C4-2B (cell line): Measurements from ENCODE around the gene EZH1.
A peak's percentile ranks its signal among the peaks of the same experiment; 100 is the strongest.
"Not testable (repeated sequence)": the region's sequence is repeated elsewhere in the genome, so short reads cannot be mapped to it uniquely, and the experiment has no call there.

Experiments used
- H3K27ac ChIP-seq: fragments of 450-650 bp; 2 replicates; pipeline ENCODE4 v1.5.1; 2017
- ZFX ChIP-seq: fragments of 450-650 bp; IDR thresholded peaks from 2 replicates; pipeline ENCODE4 v1.6.1; 2017
- TF ChIP-seq, protein P1 (sequence below): fragments of 450-650 bp; conservative IDR thresholded peaks from 2 replicates; pipeline ENCODE4 v1.5.1; 2017; ENCODE audit warnings: mild to moderate bottlenecking

Gene EZH1

DNA sequence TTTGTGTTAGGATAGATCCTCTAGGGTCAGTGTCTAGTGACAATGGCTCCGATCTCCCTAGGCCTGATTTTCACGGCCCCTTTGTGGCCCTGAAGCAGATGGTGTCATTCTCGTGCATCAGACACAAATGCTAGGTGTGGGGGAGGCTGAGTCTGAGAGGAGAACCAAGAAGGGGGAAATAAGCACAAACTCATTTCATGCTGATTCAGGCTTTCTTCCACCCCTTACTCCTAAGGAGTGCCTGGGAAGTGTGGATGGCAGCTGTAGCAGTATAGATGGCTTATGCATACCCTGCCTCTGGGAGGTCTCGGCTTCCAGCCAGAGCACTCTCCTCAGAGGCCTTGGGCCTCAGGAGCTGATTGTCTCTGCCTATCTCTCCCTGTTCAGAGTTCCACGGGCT is 33.7 kb upstream of the EZH1 start:
- TF ChIP-seq, protein P1, sequence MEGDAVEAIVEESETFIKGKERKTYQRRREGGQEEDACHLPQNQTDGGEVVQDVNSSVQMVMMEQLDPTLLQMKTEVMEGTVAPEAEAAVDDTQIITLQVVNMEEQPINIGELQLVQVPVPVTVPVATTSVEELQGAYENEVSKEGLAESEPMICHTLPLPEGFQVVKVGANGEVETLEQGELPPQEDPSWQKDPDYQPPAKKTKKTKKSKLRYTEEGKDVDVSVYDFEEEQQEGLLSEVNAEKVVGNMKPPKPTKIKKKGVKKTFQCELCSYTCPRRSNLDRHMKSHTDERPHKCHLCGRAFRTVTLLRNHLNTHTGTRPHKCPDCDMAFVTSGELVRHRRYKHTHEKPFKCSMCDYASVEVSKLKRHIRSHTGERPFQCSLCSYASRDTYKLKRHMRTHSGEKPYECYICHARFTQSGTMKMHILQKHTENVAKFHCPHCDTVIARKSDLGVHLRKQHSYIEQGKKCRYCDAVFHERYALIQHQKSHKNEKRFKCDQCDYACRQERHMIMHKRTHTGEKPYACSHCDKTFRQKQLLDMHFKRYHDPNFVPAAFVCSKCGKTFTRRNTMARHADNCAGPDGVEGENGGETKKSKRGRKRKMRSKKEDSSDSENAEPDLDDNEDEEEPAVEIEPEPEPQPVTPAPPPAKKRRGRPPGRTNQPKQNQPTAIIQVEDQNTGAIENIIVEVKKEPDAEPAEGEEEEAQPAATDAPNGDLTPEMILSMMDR = no peak
- TF ChIP-seq ZFX = no peak
- H3K27ac ChIP-seq = no peak overlapping the region

DNA sequence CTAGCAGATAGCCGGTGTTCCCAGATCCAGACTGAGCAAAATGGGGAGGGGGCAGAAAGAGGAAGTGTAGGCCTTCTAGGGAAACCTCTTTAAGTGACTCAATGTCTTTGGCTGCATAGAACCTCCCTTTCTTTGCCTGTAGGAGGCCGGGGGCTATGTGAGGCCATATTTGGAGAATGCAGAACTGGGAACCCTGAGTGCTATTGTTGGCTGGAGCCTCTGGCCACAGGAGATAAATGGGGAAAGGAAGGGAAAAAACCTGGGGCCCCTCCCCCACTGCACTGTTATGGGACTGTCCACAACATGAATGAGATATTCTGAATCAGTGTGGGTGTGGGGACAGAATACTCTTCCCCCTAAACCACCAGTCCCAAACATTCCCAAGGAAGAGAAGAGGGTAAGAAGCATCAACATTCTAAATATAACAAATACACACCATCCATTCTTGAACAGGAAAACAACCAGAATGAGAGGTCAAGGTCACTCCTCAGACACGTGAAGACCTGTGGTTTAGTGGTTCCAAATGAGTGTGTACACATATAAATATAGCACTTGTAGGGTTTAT is 30.8 kb upstream of the EZH1 start:
- no peak overlapping the region for H3K27ac ChIP-seq
- TF ChIP-seq, protein P1 = no peak
- TF ChIP-seq ZFX = no peak

DNA sequence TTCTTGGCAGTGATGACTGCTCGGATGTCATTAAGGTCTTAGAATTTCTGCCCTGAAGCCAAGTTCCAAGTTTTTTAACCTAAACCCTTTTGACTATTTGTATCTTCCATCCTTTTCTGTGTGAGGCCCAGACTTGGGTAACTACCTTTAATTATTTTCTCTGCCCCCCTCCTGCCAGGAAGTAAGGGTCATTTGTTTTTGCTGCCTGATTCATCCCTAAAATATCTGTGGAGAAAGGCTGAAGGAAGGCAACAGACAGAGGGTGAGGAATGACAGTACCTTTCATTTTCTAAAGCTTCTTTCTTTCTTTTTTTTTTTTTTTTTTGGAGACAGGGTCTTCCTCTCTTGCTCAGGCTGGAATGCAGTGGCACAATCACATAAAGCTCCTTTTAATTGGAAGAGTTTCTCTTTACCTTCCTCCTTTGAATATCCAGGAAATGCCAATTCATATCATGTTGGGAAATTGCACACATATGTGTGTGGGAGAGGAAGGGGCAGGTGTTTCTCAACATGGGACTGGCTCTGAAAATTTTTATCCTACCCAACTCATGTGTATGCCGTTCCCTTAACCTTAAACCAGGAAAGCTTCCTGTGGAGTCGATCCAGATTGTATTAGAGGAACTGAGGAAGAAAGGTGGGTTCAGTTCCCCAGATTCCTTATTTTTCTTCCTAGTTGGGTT is 29.4 kb upstream of the EZH1 start:
- TF ChIP-seq ZFX = no peak
- TF ChIP-seq, protein P1 = no peak
- peak overlapping the region; percentile 76 for H3K27ac ChIP-seq

DNA sequence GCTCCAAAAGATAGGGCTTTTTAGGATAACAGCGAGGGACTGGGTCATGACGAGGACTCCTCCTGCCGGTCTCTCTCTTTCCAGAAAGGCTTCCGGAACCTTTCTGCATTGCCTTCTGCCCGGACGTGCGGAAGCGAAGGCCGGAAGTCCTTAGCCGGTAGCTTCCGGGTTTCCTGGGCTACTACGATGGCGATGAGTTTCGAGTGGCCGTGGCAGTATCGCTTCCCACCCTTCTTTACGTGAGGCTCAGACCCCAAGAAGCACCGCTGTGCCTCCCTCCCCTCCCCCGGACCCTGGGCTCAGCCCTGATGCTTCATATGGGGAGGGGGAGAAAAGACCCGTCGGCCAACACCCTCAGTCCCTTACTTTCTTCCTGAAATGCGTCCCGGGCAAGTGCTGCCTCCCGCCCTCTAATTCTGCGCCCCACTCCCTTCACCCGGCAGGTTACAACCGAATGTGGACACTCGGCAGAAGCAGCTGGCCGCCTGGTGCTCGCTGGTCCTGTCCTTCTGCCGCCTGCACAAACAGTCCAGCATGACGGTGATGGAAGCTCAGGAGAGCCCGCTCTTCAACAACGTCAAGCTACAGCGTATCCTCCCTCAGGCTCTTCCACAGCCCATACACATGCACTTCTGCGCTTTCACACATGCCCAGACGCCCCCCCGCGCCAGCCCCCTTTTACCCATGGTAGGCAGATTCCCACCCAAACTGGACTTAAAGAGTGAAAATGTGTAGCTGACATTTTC is 28.6 kb upstream of the EZH1 start, which contains the start of gene VPS25:
VPS25 (plus strand) TSS at position 160 of the 746 bp plus-strand sequence; CDS start at position 187, 27 bp downstream.
- H3K27ac ChIP-seq = peak within 1 kb of the TSS; percentile 76
- TF ChIP-seq ZFX = no peak
- TF ChIP-seq, protein P1 = no peak

DNA sequence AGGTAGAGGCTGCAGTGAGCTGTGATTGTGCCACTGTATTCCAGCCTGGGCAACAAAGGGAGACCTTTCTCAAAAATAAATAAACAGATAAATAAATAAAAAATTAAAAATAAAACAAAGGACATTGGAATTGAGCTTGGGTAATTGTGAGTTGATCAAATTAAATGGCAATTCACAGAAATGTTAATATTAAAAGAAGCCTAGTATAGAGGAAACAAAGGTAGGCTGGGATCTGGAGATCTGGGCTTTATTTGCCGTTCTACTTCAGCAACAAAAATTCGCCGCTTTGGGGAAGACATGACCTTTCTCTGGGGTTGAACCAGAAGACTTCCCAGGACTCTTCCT is 28.1 kb upstream of the EZH1 start:
- no peak for TF ChIP-seq ZFX
- TF ChIP-seq, protein P1 = no peak

DNA sequence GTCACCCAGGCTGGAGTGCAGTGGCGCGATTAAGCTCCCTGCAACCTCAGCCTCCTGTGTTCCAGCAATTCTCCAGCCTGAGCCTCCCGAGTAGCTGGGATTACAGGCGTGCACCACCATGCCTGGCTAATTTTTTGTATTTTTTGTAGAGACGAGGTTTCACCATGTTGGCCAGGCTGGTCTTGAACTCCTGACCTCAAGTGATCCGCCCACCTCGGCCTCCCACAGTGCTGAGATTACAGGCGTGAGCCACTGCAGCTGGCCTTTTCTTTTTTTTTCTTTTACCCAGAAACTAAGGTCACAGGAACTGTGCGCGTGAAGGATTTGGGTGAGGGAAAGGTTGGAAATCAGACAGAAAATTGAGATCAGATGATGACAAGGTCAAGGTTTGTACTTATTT is 25.1 kb upstream of the EZH1 start:
- H3K27ac ChIP-seq = not testable (repeated sequence)

More for the DNA sequence above, 28.1 kb upstream of the EZH1 start:
- peak overlapping the region; percentile 76 for H3K27ac ChIP-seq

DNA sequence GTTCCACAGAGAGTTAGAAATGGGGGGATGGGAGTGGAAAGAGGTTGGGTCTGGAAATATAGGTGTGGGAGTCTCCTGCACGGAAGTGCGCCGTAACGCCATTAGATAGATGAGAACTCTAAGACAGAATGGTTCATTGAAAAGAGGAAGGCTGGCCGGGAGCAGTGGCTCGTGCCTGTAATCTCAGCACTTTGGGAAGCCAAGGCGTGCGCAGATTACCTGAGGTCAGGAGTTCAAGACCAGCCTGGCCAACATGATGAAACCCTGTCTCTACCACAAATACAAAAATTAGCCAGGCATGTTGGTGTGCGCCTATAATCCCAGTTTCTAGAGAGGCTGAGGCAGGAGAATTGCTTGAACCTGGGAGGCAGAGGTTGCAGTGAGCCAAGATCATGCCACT is 23.2 kb upstream of the EZH1 start:
- H3K27ac ChIP-seq = not testable (repeated sequence)

DNA sequence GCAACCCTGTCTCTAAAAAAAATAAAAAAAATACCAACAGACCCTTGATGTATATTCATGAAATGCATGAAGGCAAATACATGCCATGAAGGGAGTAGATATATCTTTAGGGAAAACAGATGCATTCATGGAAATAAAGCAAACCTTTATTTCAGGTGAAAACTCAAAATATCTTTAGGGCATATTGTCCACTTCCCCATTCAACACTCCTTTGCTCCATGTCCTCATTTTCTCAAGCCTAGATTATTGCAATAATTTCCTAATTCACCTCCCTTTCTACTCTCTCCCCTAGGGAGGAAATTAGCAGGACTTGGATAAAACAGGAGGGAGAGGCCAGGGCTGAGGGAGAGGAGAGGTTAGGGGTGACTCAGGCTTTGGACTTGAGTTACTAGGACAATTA is 22.7 kb upstream of the EZH1 start:
- no peak for TF ChIP-seq ZFX
- TF ChIP-seq, protein P1 = no peak
- H3K27ac ChIP-seq = no peak overlapping the region
